Parathyroid adenoma (tissue), 2 donors: ENCODE measurements around the gene TOMM34.

Source experiments
- H2AFZ ChIP-seq: fragments of 300-600 bp; sonication (generic); one replicate; pipeline ENCODE4 v1.7.0; 2017; ENCODE audit warnings: antibody characterized with exemption, mild to moderate bottlenecking
- H3K27ac ChIP-seq: fragments of 300-600 bp; sonication (generic); one replicate; pipeline ENCODE4 v1.7.0; 2017
- H3K27me3 ChIP-seq: fragments of 300-600 bp; sonication (generic); one replicate; pipeline ENCODE4 v1.7.0; 2017; ENCODE audit warnings: low read length; ENCODE audit not compliant: control insufficient read depth, insufficient read depth
- H3K36me3 ChIP-seq: fragments of 300-600 bp; sonication (generic); one replicate; pipeline ENCODE4 v1.7.0; 2017; ENCODE audit warnings: low read length; ENCODE audit not compliant: control insufficient read depth, insufficient read depth
- H3K4me1 ChIP-seq: fragments of 300-600 bp; sonication (generic); one replicate; pipeline ENCODE4 v1.7.0; 2017; ENCODE audit warnings: control low read depth
- H3K4me2 ChIP-seq: fragments of 300-600 bp; sonication (generic); one replicate; pipeline ENCODE4 v1.7.0; 2017; ENCODE audit warnings: low read length
- H3K4me3 ChIP-seq: fragments of 300-600 bp; sonication (generic); one replicate; pipeline ENCODE4 v1.7.0; 2017; ENCODE audit warnings: low read depth, low read length
- H3K79me2 ChIP-seq: fragments of 300-600 bp; sonication (generic); one replicate; pipeline ENCODE4 v1.7.0; 2017; ENCODE audit warnings: control low read depth
- H3K9ac ChIP-seq: fragments of 300-600 bp; sonication (generic); one replicate; pipeline ENCODE4 v1.7.0; 2017; ENCODE audit warnings: mild to moderate bottlenecking
- H3K9me3 ChIP-seq: fragments of 300-600 bp; sonication (generic); one replicate; pipeline ENCODE4 v1.7.0; 2017; ENCODE audit warnings: low read length; ENCODE audit not compliant: control insufficient read depth
- CTCF ChIP-seq: fragments of 300-600 bp; sonication (generic); IDR thresholded peaks from one replicate; pipeline ENCODE4 v1.7.0; 2017; ENCODE audit warnings: antibody characterized with exemption, mild to moderate bottlenecking
- donor health status: primary hyperparathyroidism.

TOMM34 gene

GRCh38 chr20:44946271-44946852 is 13.8 kb downstream of the TOMM34 start:
- Histone ChIP-seq H3K4me1 (no peaks in the 10 kb centered on the region), H3K4me2 (no peak overlapping the region), H3K79me2 (no peaks in the 10 kb centered on the region), H3K27me3 (no peaks in the 10 kb centered on the region), H3K4me3 (no peak overlapping the region), H3K9ac (no peak overlapping the region), H2AFZ (no peak overlapping the region), H3K9me3 (no peaks in the 10 kb centered on the region), H3K36me3 (no peaks in the 10 kb centered on the region), H3K27ac (no peak overlapping the region)
- no peak for TF ChIP-seq CTCF

- TF ChIP-seq CTCF: no peak
- Histone ChIP-seq H3K79me2 (no peaks in the 10 kb centered on the region), H3K4me3 (no peak overlapping the region), H3K36me3 (no peaks in the 10 kb centered on the region), H3K27me3 (no peaks in the 10 kb centered on the region), H2AFZ (no peak overlapping the region), H3K9me3 (no peaks in the 10 kb centered on the region), H3K27ac (no peak overlapping the region), H3K4me1 (no peaks in the 10 kb centered on the region), H3K9ac (no peak overlapping the region), H3K4me2 (no peak overlapping the region)
Measured at GRCh38 chr20:44945261-44945660, 14.9 kb downstream of the TOMM34 start.

DNA sequence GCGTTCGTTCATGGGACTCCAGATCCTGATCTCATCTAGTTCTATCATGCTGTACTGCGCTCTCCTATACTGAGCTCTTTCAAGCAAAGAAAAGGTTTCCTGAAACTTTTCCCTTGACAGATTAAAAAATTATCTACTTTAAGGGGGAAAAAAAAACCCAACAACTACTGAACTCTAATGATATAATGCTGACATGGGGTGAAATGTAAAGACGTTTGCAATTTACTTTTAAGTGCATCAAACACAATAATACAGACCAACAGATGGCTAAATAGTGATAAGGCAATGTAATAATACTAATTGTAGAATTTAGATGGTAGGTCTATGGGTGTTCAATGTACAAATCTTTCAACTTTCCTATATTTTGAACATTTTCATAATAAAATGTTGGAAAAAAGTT is 16.4 kb downstream of the TOMM34 start:
- H3K79me2 ChIP-seq: no peaks in the 10 kb centered on the region
- no peak overlapping the region for H3K4me2 ChIP-seq
- H3K27me3 ChIP-seq: no peaks in the 10 kb centered on the region
- no peak overlapping the region for H3K4me3 ChIP-seq
- H3K36me3 ChIP-seq: no peaks in the 10 kb centered on the region
- H3K9ac ChIP-seq: no peak overlapping the region
- H2AFZ ChIP-seq: no peak overlapping the region
- no peak for TF ChIP-seq CTCF
- no peaks in the 10 kb centered on the region for H3K4me1 ChIP-seq
- H3K9me3 ChIP-seq: no peaks in the 10 kb centered on the region
- no peak overlapping the region for H3K27ac ChIP-seq

- H3K4me3 ChIP-seq: no peak overlapping the region
- H3K27ac ChIP-seq: no peak overlapping the region
- H2AFZ ChIP-seq: no peak overlapping the region
- no peak for TF ChIP-seq CTCF
- H3K4me1 ChIP-seq: no peaks in the 10 kb centered on the region
- H3K79me2 ChIP-seq: no peaks in the 10 kb centered on the region
- H3K9ac ChIP-seq: no peak overlapping the region
- H3K9me3 ChIP-seq: no peaks in the 10 kb centered on the region
- no peak overlapping the region for H3K4me2 ChIP-seq
- no peaks in the 10 kb centered on the region for H3K36me3 ChIP-seq
- H3K27me3 ChIP-seq: no peaks in the 10 kb centered on the region
Measured at GRCh38 chr20:44942264-44942973, 17.8 kb downstream of the TOMM34 start.
